Measurements from ENCODE around the gene DNAH11. TPM values are rescaled to one million over a fixed set of nuclear protein-coding genes. Genes with fewer than 3 reads are reported as not detected.

DNAH11 gene
- total and polyA plus RNA-seq, 4 experiments from 2014 or later = 0.06 TPM; not detected in 3

GRCh38 chr7:21754963-21755362, 212.1 kb downstream of the DNAH11 start:
- no peaks in the 10 kb centered on the region for H3K36me3 Mint-ChIP-seq
- H3K9me3 ChIP-seq (ENCODE audit: control insufficient read depth in 1 of 2, low read length in 2 of 2) = no peaks in the 10 kb centered on the region
- intact Hi-C loops (cut with micrococcal nuclease) = no loop called here
- H3K27ac ChIP-seq (ENCODE audit: low read depth, low read length) = no peak overlapping the region
- no peaks in the 10 kb centered on the region for H3K36me3 ChIP-seq (ENCODE audit: insufficient read depth, low read length)
- no peak overlapping the region for H3K4me3 ChIP-seq (ENCODE audit: low read length in 2 of 2)
- CTCF ChIA-PET (ENCODE audit: partially characterized antibody) = no interaction called here
- H3K4me3 Mint-ChIP-seq = no peak overlapping the region
- POLR2A ChIA-PET (ENCODE audit: partially characterized antibody) = no interaction called here
- no peak overlapping the region for H3K27ac Mint-ChIP-seq
- H3K4me1 Mint-ChIP-seq = no peaks in the 10 kb centered on the region
- no peaks in the 10 kb centered on the region for H3K4me1 ChIP-seq (ENCODE audit: insufficient read depth, low read length)
- H3K9me3 Mint-ChIP-seq = peaks cover 0 to 2% (median 0%) of the 10 kb centered on the region in 8 donors
- H3K27me3 ChIP-seq (ENCODE audit: insufficient read depth, low read length) = peaks cover 13% of the 10 kb centered on the region
- no peak for DNase-seq
- H3K27me3 Mint-ChIP-seq = peaks cover 8 to 10% of the 10 kb centered on the region in 2 donors

GRCh38 chr7:21757537-21758282, 214.9 kb downstream of the DNAH11 start:
- no peak overlapping the region for H3K27ac Mint-ChIP-seq
- Histone ChIP-seq H3K4me3 (ENCODE audit: low read length in 2 of 2) (no peak overlapping the region), H3K27ac (ENCODE audit: low read depth, low read length) (no peak overlapping the region), H3K27me3 (ENCODE audit: insufficient read depth, low read length) (peaks cover 13% of the 10 kb centered on the region), H3K9me3 (ENCODE audit: control insufficient read depth in 1 of 2, low read length in 2 of 2) (no peaks in the 10 kb centered on the region), H3K36me3 (ENCODE audit: insufficient read depth, low read length) (no peaks in the 10 kb centered on the region), H3K4me1 (ENCODE audit: insufficient read depth, low read length) (no peaks in the 10 kb centered on the region)
- H3K4me3 Mint-ChIP-seq = no peak overlapping the region
- DNase-seq = no peak
- H3K27me3 Mint-ChIP-seq = peaks cover 6 to 13% of the 10 kb centered on the region in 2 donors
- no peaks in the 10 kb centered on the region for H3K4me1 Mint-ChIP-seq
- ChIA-PET CTCF (ENCODE audit: partially characterized antibody) (no interaction called here), POLR2A (ENCODE audit: partially characterized antibody) (no interaction called here)
- no peaks in the 10 kb centered on the region for H3K9me3 Mint-ChIP-seq
- intact Hi-C loops (cut with micrococcal nuclease) = no loop called here
- no peaks in the 10 kb centered on the region for H3K36me3 Mint-ChIP-seq

- intact Hi-C loops (cut with micrococcal nuclease) = no loop called here
- no peaks in the 10 kb centered on the region for H3K36me3 ChIP-seq (ENCODE audit: insufficient read depth, low read length)
- Mint-ChIP-seq H3K9me3 (no peaks in the 10 kb centered on the region), H3K27ac (no peak overlapping the region), H3K27me3 (peaks cover 6 to 13% of the 10 kb centered on the region in 2 donors), H3K4me1 (no peaks in the 10 kb centered on the region), H3K4me3 (no peak overlapping the region), H3K36me3 (no peaks in the 10 kb centered on the region)
- no peak overlapping the region for H3K27ac ChIP-seq (ENCODE audit: low read depth, low read length)
- no peaks in the 10 kb centered on the region for H3K9me3 ChIP-seq (ENCODE audit: control insufficient read depth in 1 of 2, low read length in 2 of 2)
- no peak overlapping the region for H3K4me3 ChIP-seq (ENCODE audit: low read length in 2 of 2)
- CTCF ChIA-PET (ENCODE audit: partially characterized antibody) = no interaction called here
- no peak for DNase-seq
- POLR2A ChIA-PET (ENCODE audit: partially characterized antibody) = no interaction called here
- H3K27me3 ChIP-seq (ENCODE audit: insufficient read depth, low read length) = peaks cover 13% of the 10 kb centered on the region
- no peaks in the 10 kb centered on the region for H3K4me1 ChIP-seq (ENCODE audit: insufficient read depth, low read length)
These were observed 215.4 kb downstream of the DNAH11 start for GRCh38 chr7:21758286-21758685.

GRCh38 chr7:21762469-21762868, 219.6 kb downstream of the DNAH11 start:
- H3K4me3 Mint-ChIP-seq = no peak overlapping the region
- POLR2A ChIA-PET (ENCODE audit: partially characterized antibody) = no interaction called here
- intact Hi-C loops (cut with micrococcal nuclease) = no loop called here
- Histone ChIP-seq H3K4me1 (ENCODE audit: insufficient read depth, low read length) (no peaks in the 10 kb centered on the region), H3K27ac (ENCODE audit: low read depth, low read length) (no peak overlapping the region), H3K27me3 (ENCODE audit: insufficient read depth, low read length) (peaks cover 9% of the 10 kb centered on the region), H3K36me3 (ENCODE audit: insufficient read depth, low read length) (no peaks in the 10 kb centered on the region), H3K9me3 (ENCODE audit: control insufficient read depth in 1 of 2, low read length in 2 of 2) (no peaks in the 10 kb centered on the region), H3K4me3 (ENCODE audit: low read length in 2 of 2) (no peak overlapping the region)
- H3K27ac Mint-ChIP-seq = no peak overlapping the region
- no peaks in the 10 kb centered on the region for H3K4me1 Mint-ChIP-seq
- CTCF ChIA-PET (ENCODE audit: partially characterized antibody) = no interaction called here
- no peaks in the 10 kb centered on the region for H3K36me3 Mint-ChIP-seq
- H3K27me3 Mint-ChIP-seq = peaks cover 7 to 9% of the 10 kb centered on the region in 2 donors
- DNase-seq = no peak
- no peaks in the 10 kb centered on the region for H3K9me3 Mint-ChIP-seq

GRCh38 chr7:21763818-21764217, 221.0 kb downstream of the DNAH11 start:
- no peak overlapping the region for H3K27ac ChIP-seq (ENCODE audit: low read depth, low read length)
- no peaks in the 10 kb centered on the region for H3K4me1 ChIP-seq (ENCODE audit: insufficient read depth, low read length)
- H3K4me3 ChIP-seq (ENCODE audit: low read length in 2 of 2) = no peak overlapping the region
- H3K36me3 ChIP-seq (ENCODE audit: insufficient read depth, low read length) = no peaks in the 10 kb centered on the region
- H3K4me3 Mint-ChIP-seq = no peak overlapping the region
- H3K36me3 Mint-ChIP-seq = no peaks in the 10 kb centered on the region
- intact Hi-C loops (cut with micrococcal nuclease) = no loop called here
- no peak for DNase-seq
- H3K4me1 Mint-ChIP-seq = no peaks in the 10 kb centered on the region
- no peaks in the 10 kb centered on the region for H3K27me3 ChIP-seq (ENCODE audit: insufficient read depth, low read length)
- peaks cover 3 to 5% of the 10 kb centered on the region in 2 donors for H3K27me3 Mint-ChIP-seq
- POLR2A ChIA-PET (ENCODE audit: partially characterized antibody) = no interaction called here
- no peaks in the 10 kb centered on the region for H3K9me3 ChIP-seq (ENCODE audit: control insufficient read depth in 1 of 2, low read length in 2 of 2)
- no peak overlapping the region for H3K27ac Mint-ChIP-seq
- CTCF ChIA-PET (ENCODE audit: partially characterized antibody) = no interaction called here
- H3K9me3 Mint-ChIP-seq = no peaks in the 10 kb centered on the region

GRCh38 chr7:21766218-21766617, 223.4 kb downstream of the DNAH11 start:
- POLR2A ChIA-PET (ENCODE audit: partially characterized antibody) = no interaction called here
- Mint-ChIP-seq H3K9me3 (no peaks in the 10 kb centered on the region), H3K4me3 (no peak overlapping the region), H3K36me3 (no peaks in the 10 kb centered on the region), H3K27me3 (peaks cover 3 to 5% of the 10 kb centered on the region in 2 donors), H3K27ac (no peak overlapping the region), H3K4me1 (no peaks in the 10 kb centered on the region)
- no peak overlapping the region for H3K27ac ChIP-seq (ENCODE audit: low read depth, low read length)
- intact Hi-C loops (cut with micrococcal nuclease) = loop anchor here (2.0 kb wide), 1 partner anchor 509 kb away; no protein-coding TSS in a partner anchor
- H3K27me3 ChIP-seq (ENCODE audit: insufficient read depth, low read length) = no peaks in the 10 kb centered on the region
- no peak overlapping the region for H3K4me3 ChIP-seq (ENCODE audit: low read length in 2 of 2)
- CTCF ChIA-PET (ENCODE audit: partially characterized antibody) = no interaction called here
- no peaks in the 10 kb centered on the region for H3K9me3 ChIP-seq (ENCODE audit: control insufficient read depth in 1 of 2, low read length in 2 of 2)
- H3K36me3 ChIP-seq (ENCODE audit: insufficient read depth, low read length) = no peaks in the 10 kb centered on the region
- DNase-seq = no peak
- H3K4me1 ChIP-seq (ENCODE audit: insufficient read depth, low read length) = no peaks in the 10 kb centered on the region

GRCh38 chr7:21767300-21767900, 224.6 kb downstream of the DNAH11 start:
- no peak overlapping the region for H3K27ac Mint-ChIP-seq
- no peak overlapping the region for H3K27ac ChIP-seq (ENCODE audit: low read depth, low read length)
- H3K36me3 Mint-ChIP-seq = no peaks in the 10 kb centered on the region
- H3K4me3 Mint-ChIP-seq = no peak overlapping the region
- no peaks in the 10 kb centered on the region for H3K4me1 ChIP-seq (ENCODE audit: insufficient read depth, low read length)
- peak in 2 of 5 donors; percentile 2 to 7 for DNase-seq
- H3K9me3 ChIP-seq (ENCODE audit: control insufficient read depth in 1 of 2, low read length in 2 of 2) = no peaks in the 10 kb centered on the region
- H3K27me3 ChIP-seq (ENCODE audit: insufficient read depth, low read length) = no peaks in the 10 kb centered on the region
- ChIA-PET CTCF (ENCODE audit: partially characterized antibody) (interaction anchor here (1.4 kb wide), 1 partner anchor 510 kb away, joined by 5 read pairs; no protein-coding TSS in a partner anchor), POLR2A (ENCODE audit: partially characterized antibody) (no interaction called here)
- intact Hi-C loops (cut with micrococcal nuclease) = loop anchor here (2.0 kb wide), 1 partner anchor 511 kb away; no protein-coding TSS in a partner anchor
- peaks cover 2 to 7% of the 10 kb centered on the region in 2 donors for H3K27me3 Mint-ChIP-seq
- no peak overlapping the region for H3K4me3 ChIP-seq (ENCODE audit: low read length in 2 of 2)
- no peaks in the 10 kb centered on the region for H3K36me3 ChIP-seq (ENCODE audit: insufficient read depth, low read length)
- no peaks in the 10 kb centered on the region for H3K9me3 Mint-ChIP-seq
- no peaks in the 10 kb centered on the region for H3K4me1 Mint-ChIP-seq
